Cardiac muscle cell (in vitro differentiated cells and primary cell): ENCODE measurements around the gene SUN1. TPM values are rescaled to one million over a fixed set of nuclear protein-coding genes. Genes with fewer than 3 reads are reported as not detected.

Source experiments
- DNase-seq, 2 donors: peaks; one replicate each; pipeline versions ENCODE4 v3.0.0 to v3.0.0-alpha.2; 2010 to 2017; ENCODE audit warnings: low read depth in 1 of 2, low spot score in 1 of 2
- H3K27ac ChIP-seq: fragments of 200-600 bp; sonication (generic); 2 replicates; pipeline ENCODE4 v1.5.1; 2016
- H3K27me3 ChIP-seq: fragments of 200-600 bp; sonication (generic); 2 replicates; pipeline ENCODE4 v1.6.0; 2016; ENCODE audit warnings: control low read depth
- H3K36me3 ChIP-seq: fragments of 200-600 bp; sonication (generic); 2 replicates; pipeline ENCODE4 v1.5.1; 2016; ENCODE audit warnings: control low read depth
- H3K4me1 ChIP-seq: fragments of 200-600 bp; sonication (generic); 2 replicates; pipeline ENCODE4 v1.8.1; 2017; ENCODE audit warnings: low read depth, mild to moderate bottlenecking, mixed run types
- H3K4me3 ChIP-seq: fragments of 200-600 bp; sonication (generic); 2 replicates; pipeline ENCODE4 v1.5.1; 2016; ENCODE audit warnings: mild to moderate bottlenecking
- H3K9me3 ChIP-seq: fragments of 200-600 bp; sonication (generic); 2 replicates; pipeline ENCODE4 v1.5.1; 2017; ENCODE audit warnings: low read depth, mild to moderate bottlenecking, control low read depth
- polyA plus RNA-seq: library from polyadenylated mRNA; unstranded; fragments of >200 nt; fragmentation: Nextera tagmentation; extraction: Ambion mirVana; gene quantifications from 2 replicates; pipeline ENCODE4 v1.2.1, GENCODE V29; 2016
- total RNA-seq: library from RNA; depleted of rRNA; stranded (reverse); fragments of >200 nt; gene quantifications from 2 replicates; pipeline ENCODE4 v1.2.3, GENCODE V29; 2016
- TF ChIP-seq, protein P1 (sequence below): IDR thresholded peaks from 2 replicates; pipeline ENCODE4 v1.5.1; 2012; ENCODE audit warnings: low read depth, mild to moderate bottlenecking, low read length

The SUN1 gene
- total and polyA plus RNA-seq, 2 experiments from 2014 or later: 172 to 188 TPM

DNA sequence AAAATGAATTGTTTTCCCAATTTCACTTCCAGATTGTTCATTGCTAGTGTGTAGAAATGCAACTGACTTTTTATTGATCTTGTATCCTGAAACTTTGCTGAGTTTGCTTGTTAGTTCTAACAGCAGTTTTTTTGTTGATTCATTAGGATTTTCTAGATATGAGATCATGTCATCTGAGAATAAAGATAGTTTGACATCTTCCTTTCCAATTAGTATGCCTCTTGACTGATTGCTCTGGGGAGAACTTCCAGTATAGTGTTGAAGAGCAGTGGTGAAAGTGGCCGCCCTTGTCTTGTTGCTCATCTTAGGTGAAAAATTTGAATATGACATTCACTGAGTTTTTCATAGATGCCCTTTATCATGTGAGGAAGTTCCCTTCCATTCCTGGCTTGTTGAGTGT is 11.9 kb upstream of the SUN1 start:
- H3K27me3 ChIP-seq: no peaks in the 10 kb centered on the region
- TF ChIP-seq, protein P1, sequence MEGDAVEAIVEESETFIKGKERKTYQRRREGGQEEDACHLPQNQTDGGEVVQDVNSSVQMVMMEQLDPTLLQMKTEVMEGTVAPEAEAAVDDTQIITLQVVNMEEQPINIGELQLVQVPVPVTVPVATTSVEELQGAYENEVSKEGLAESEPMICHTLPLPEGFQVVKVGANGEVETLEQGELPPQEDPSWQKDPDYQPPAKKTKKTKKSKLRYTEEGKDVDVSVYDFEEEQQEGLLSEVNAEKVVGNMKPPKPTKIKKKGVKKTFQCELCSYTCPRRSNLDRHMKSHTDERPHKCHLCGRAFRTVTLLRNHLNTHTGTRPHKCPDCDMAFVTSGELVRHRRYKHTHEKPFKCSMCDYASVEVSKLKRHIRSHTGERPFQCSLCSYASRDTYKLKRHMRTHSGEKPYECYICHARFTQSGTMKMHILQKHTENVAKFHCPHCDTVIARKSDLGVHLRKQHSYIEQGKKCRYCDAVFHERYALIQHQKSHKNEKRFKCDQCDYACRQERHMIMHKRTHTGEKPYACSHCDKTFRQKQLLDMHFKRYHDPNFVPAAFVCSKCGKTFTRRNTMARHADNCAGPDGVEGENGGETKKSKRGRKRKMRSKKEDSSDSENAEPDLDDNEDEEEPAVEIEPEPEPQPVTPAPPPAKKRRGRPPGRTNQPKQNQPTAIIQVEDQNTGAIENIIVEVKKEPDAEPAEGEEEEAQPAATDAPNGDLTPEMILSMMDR: no peak
- H3K9me3 ChIP-seq: no peaks in the 10 kb centered on the region
- peak overlapping the region; percentile 57 for H3K27ac ChIP-seq
- peaks cover 31% of the 10 kb centered on the region for H3K4me1 ChIP-seq
- H3K36me3 ChIP-seq: no peaks in the 10 kb centered on the region
- H3K4me3 ChIP-seq: no peak overlapping the region
- DNase-seq: no peak

- TF ChIP-seq, protein P1: no peak
- Histone ChIP-seq H3K9me3 (no peaks in the 10 kb centered on the region), H3K4me1 (peaks cover 31% of the 10 kb centered on the region), H3K36me3 (no peaks in the 10 kb centered on the region), H3K27me3 (no peaks in the 10 kb centered on the region), H3K27ac (peak overlapping the region; percentile 83), H3K4me3 (no peak overlapping the region)
- peak in 1 of 2 donors; percentile 62 for DNase-seq
Observed at GRCh38 chr7:821688-822087, 10.6 kb upstream of the SUN1 start.

GRCh38 chr7:822692-823276 is 9.5 kb upstream of the SUN1 start:
- Histone ChIP-seq H3K27me3 (no peaks in the 10 kb centered on the region), H3K4me1 (peaks cover 27% of the 10 kb centered on the region), H3K27ac (peak overlapping the region; percentile 83), H3K36me3 (no peaks in the 10 kb centered on the region), H3K4me3 (no peak overlapping the region), H3K9me3 (no peaks in the 10 kb centered on the region)
- TF ChIP-seq, protein P1: no peak
- no peak for DNase-seq

DNA sequence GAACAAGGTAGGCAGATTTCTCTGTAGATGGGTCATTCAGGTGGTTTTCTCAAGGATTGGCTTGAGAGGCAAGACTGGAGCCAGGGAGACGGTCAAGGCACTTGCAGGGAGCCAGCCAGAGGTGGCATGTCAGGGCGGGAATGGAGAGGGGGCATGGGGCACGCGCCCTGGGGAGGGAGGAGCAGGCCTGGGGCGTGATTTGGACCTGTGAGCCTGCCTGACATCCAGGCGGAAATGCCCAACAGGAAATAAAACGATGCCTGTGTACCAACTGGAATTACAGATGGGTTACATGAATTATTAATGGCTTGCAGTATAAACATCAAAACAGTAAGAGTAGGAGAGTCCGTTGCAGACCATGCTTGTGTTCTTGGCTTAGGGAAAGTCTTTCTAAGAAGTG is 8.6 kb upstream of the SUN1 start:
- Histone ChIP-seq H3K4me3 (no peak overlapping the region), H3K4me1 (peaks cover 26% of the 10 kb centered on the region), H3K9me3 (no peaks in the 10 kb centered on the region), H3K27me3 (no peaks in the 10 kb centered on the region), H3K27ac (peak overlapping the region; percentile 48), H3K36me3 (no peaks in the 10 kb centered on the region)
- no peak for DNase-seq
- TF ChIP-seq, protein P1: no peak

DNA sequence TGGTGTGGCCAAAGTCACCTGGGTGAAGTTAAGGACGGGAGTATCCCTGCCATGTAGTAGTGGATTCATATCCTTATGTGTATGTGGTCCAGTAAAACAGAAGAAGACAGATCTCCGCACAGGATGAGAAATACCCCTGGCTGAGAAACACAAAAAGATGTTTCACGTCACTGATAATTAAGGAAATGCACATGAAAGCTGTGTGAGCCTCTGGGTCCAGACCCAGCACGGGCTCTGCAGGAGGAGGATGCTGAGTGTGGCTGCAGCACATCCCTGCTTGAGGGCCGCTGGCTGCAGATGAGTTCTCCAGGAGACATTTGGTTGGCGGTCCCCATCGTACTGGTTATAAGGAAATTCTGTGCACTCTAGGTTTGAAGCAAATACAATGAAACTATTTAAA is 8.2 kb upstream of the SUN1 start:
- Histone ChIP-seq H3K36me3 (no peaks in the 10 kb centered on the region), H3K9me3 (no peaks in the 10 kb centered on the region), H3K4me3 (no peak overlapping the region), H3K27me3 (no peaks in the 10 kb centered on the region), H3K4me1 (peaks cover 26% of the 10 kb centered on the region), H3K27ac (peak overlapping the region; percentile 48)
- TF ChIP-seq, protein P1: no peak
- DNase-seq: no peak
